AG20443 (cell line): ENCODE data around the gene LUZP1.
A peak's percentile ranks its signal among the peaks of the same experiment; 100 is the strongest.

Source experiments
- DNase-seq: peaks from one replicate; pipeline ENCODE4 v3.0.0; 2012; ENCODE audit warnings: low spot score, mixed read lengths

Gene LUZP1

GRCh38 chr1:23084880-23085279 is 83.8 kb downstream of the LUZP1 start:
- DNase-seq, result no peak

- peak; percentile 35 for DNase-seq
Observed at GRCh38 chr1:23083714-23084480, 84.8 kb downstream of the LUZP1 start.

GRCh38 chr1:23081376-23081775 is 87.3 kb downstream of the LUZP1 start:
- DNase-seq, result no peak

DNA sequence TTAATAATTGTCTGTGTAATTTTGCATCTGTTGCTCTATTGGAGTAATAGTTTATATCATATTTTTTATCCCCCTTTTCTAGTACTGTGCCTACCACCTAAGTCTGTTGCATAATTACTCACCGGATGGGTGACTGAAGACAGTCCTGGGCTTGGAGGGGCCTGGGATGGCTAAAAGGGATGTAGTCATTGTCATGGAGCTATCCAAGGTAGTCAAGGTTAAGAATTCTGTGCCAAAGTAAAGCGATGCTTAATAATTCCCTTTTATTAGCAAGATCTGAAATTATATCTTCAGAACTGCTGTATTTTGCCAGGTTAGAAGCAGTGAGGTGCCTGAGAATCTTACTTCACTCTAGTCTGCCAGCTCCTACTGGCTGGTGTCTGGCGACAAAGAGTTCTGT is 87.8 kb downstream of the LUZP1 start:
- no peak for DNase-seq

DNA sequence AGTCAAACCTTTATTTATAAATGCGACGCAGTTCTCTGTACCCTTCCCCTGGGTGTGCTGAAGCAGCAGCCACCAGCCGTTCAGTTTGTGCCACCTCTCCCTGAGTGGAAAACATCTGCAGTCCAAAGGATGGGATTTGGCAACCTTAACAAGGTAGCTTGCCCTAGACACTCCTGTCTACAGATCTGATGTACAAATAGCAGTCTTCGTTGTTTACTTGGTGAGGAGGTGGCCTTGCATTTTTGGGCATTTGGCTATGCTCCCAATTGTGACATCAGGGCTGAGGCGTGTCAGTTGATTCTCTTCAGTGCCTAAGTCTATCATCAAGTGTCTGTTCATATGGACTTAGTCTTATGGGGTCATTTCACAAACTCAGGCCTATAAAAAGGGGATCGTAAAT is 89.6 kb downstream of the LUZP1 start:
- no peak for DNase-seq

DNA sequence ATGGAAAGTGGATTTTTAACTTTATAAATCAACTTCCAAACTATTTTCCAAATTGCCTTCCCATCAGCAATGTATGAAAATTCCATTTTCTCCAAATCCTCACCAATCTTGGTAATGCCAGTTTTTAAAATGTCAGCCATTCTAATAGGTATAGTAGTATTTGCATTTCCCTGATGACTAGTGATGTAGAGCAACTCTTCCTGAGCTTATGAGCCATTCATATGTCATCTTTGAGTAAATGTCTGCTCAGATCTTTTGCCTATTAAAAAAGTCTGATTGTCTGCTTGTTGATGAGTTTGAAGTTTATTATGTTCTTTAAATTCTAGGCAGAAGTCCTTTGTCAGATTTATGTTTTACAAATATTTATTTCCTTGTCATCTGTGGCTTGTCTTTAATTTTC is 94.6 kb downstream of the LUZP1 start:
- no peak for DNase-seq

DNA sequence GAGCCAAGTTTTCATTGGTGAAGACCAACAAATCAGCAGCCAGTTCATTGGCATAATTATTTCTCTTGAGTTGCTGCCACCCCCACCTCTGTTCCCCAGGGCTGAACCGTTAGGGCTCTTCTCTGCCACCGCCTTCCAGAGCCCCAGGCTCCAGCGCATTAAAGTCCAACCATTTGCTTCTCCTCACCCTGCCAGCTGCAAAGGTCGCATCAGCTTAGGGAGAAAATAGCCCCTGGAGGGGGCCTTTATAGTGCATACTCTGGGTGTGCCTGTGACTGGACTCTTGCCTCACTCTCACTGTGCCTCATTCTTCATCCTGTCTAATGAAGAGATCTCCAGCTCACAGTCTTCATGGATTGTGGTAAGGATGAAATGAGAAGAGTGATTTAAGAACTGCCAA is 99.0 kb downstream of the LUZP1 start:
- DNase-seq, result no peak

DNA sequence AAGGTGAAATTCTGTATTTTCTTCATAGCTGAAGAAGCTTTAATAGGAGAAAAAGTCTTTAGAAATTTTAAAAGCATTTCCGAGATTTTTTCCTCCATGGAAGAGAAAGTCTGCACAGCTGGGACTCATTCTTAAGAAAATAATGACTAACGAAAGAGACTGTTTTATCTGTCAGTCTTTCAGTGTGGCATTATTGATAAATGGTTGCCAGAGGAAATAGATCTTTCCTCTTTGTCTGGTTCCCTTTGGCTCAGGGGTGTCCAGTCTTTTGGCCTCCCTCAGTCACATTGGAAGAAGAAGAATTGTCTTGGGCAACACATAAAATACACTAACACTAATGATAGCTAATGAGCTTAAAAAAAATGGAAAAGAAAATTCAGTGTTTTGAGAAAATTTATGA is 99.5 kb downstream of the LUZP1 start:
- no peak for DNase-seq

GRCh38 chr1:23066075-23066474 is 102.6 kb downstream of the LUZP1 start:
- no peak for DNase-seq

- no peak for DNase-seq
Observed at GRCh38 chr1:23065385-23065784, 103.3 kb downstream of the LUZP1 start.

- DNase-seq, result no peak
Observed at GRCh38 chr1:23062271-23062670, 106.4 kb downstream of the LUZP1 start.

DNA sequence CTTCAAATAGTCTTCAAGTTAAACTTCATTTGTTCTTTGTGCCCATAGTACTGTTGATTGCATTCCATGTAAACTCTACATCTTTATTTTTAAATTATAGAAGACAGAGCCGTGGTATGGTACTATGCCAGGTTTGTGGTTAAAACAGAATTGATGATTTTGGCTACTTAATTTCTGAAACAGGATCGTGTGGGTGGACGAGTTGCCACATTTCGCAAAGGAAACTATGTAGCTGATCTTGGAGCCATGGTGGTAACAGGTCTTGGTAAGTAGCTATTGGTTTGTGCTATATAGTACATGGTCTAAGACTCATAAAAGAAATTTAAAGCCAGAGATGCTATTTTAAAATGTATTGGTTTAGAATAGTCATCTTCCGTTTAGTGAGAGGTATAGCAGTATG is 111.4 kb downstream of the LUZP1 start:
- no peak for DNase-seq

GRCh38 chr1:23051290-23051909 is 117.3 kb downstream of the LUZP1 start:
- DNase-seq, result no peak

DNA sequence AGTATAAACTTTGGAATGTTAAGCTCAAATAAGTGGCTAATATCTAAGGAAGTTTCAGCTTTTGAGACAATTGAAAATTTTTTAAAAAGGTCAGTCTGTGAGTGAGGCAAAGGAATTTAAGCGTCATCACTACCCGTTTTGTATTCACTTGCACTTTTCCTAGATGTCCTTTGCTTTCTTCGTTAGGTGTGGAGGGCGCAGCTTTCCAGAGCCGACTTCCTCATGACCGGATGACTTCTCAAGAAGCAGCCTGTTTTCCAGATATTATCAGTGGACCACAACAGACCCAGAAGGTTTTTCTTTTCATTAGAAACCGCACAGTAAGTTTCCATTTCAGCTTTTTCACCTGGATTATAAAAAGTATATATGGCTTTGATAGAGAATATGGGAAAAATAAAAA is 118.5 kb downstream of the LUZP1 start:
- no peak for DNase-seq

- DNase-seq, result no peak
Observed at GRCh38 chr1:23044035-23044434, 124.6 kb downstream of the LUZP1 start.

DNA sequence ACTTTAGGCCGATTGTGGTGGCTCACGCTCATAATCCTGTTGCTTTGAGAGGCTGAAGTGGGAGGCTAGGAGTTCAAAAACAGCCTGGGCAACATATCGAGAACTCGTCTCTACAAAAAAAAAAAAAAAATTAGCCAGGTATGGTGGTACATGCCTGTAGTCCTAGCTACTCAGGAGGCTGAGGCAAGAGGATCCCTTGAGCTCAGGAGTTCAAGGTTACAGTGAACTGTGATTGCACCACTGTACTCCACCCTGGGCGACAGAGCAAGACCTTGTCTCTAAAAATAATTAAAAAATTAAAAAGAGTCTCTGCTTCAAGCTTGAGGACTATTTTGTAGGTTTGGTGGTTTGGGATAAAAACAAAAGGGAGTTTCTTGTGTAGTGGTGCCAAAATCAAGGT is 128.1 kb downstream of the LUZP1 start:
- no peak for DNase-seq

GRCh38 chr1:23039308-23039826 is 129.3 kb downstream of the LUZP1 start:
- DNase-seq, result no peak

DNA sequence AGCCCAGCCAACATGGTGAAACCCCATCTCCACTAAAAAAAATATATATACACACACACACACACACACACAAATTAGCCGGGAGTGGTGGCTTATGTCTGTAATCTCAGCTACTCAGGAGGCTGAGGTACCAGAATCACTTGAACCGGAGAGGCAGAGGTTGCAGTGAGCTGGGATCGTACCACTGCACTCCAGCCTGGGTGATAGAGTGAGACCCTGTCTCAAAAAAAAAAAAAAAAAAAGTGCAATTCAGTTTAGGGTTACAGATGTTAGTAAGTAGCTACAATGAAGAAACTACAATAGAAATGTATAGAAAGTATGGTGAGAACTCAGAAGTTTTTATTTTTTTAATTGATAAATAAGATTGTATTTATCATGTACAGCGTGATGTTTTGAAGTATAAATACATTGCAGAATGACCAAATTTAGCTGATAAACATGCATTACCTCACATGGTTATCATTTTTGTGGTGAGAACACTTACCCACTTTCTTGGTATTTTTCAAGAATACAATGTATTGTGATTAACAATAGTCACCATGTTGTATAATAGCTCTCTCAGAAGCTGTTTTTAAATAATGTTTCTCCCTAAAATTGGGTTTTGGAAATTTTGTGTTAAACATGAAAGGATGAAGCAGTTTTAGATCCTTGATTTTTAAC is 131.4 kb downstream of the LUZP1 start:
- DNase-seq, result no peak

DNA sequence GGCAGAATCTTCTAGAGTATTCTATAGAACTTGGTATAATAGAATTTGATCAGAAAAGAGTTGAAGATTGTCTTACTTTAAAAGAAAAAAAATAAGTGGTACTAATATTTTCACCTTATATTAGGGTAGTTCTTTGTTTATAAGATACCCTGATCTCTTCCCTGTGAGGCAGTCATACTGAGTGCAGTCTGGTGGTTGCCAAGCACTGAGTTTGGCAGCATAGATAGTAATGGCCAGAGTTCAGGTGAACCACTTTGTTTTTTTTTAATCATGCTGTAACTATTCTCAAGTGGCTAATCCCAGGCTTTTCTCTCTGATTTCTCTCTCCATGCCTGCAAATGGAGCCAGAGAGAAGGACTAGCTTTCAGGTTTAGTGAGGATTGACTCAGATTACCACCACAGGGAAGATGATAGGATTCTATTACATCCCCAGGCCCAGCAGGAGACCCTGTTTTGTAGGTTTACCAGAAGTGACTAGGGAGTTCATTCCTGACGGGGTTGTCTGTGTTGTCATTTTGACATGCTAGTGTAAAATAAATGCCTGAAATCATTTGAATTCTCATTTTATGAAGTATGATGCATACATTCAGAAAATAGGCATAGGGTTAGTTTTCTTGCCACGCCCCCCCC is 132.7 kb downstream of the LUZP1 start:
- DNase-seq, result no peak
